Lower lobe of right lung (tissue), 2 donors: ENCODE measurements around the gene NDUFV3. TPM values are rescaled to one million over a fixed set of nuclear protein-coding genes. Genes with fewer than 3 reads are reported as not detected.
"Not testable (repeated sequence)": the region's sequence is repeated elsewhere in the genome, so short reads cannot be mapped to it uniquely, and the experiment has no call there.

ENCODE experiments used
- ATAC-seq, 2 donors: fragments of 200-7000 bp; cut with Tn5 transposase; one replicate each; pipeline ENCODE4 v1.9.1; 2020 to 2022; ENCODE audit warnings: mild to moderate bottlenecking in 2 of 2, moderate library complexity in 2 of 2
- DNase-seq: peaks from one replicate; pipeline ENCODE4 v3.0.0-alpha.2; 2020
- H3K27ac ChIP-seq: fragments of 200-600 bp; one replicate; pipeline ENCODE4 v1.8.0; 2022
- H3K27me3 ChIP-seq: fragments of 200-600 bp; one replicate; pipeline ENCODE4 v1.8.0; 2022; ENCODE audit warnings: low read depth
- H3K36me3 ChIP-seq: fragments of 200-600 bp; one replicate; pipeline ENCODE4 v1.8.0; 2022; ENCODE audit warnings: mild to moderate bottlenecking
- H3K4me1 ChIP-seq: fragments of 200-600 bp; one replicate; pipeline ENCODE4 v1.8.0; 2022
- H3K4me3 ChIP-seq: fragments of 200-600 bp; one replicate; pipeline ENCODE4 v1.8.0; 2022; ENCODE audit warnings: mild to moderate bottlenecking
- H3K9me3 ChIP-seq: fragments of 200-600 bp; one replicate; pipeline ENCODE4 v1.8.0; 2022
- CTCF ChIP-seq: fragments of 200-600 bp; IDR thresholded peaks from one replicate; pipeline ENCODE4 v1.8.0; 2022; ENCODE audit warnings: antibody characterized with exemption, mild to moderate bottlenecking
- intact Hi-C: fragments of 100-400 bp; cut with DNase I; formaldehyde crosslinking; loops from one replicate; pipeline ENCODE4 v1.11.0; 2022
- total RNA-seq: library from RNA; stranded (reverse); fragmentation: NEBNext Ultra II Directional; extraction: Animal tissue kit (Norgen Biotek cat#: 25700); gene quantifications from one replicate; pipeline ENCODE4 v1.2.1, GENCODE V29; 2021
- donor health status: DM: no; HTN: yes; CAD: no; lungs with severe emphysema.

The NDUFV3 gene
- total RNA-seq, 1 donor from 2014 or later, result 35.7 TPM

DNA sequence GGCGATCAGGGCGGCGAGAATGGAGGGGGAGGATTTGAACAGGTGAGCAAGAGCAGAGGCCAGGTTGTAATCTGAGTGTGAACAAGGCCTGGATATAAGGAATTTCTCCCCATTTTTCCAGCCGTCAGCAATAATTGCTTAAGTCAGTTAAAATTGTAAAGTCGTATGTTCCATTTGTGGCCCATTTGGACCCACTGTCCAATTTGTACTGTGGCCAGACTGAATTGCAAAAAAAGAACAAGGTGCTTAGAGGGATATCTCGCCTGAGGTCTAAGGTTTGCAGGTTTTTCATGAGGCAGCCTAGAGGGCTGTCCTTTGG, 31.3 kb downstream of the NDUFV3 start:
- H3K4me3 ChIP-seq, result no peak overlapping the region
- H3K9me3 ChIP-seq, result no peaks in the 10 kb centered on the region
- no peak for TF ChIP-seq CTCF
- ATAC-seq (peak in 1 of 2 donors; percentile 6), DNase-seq (no peak)
- no peaks in the 10 kb centered on the region for H3K36me3 ChIP-seq
- no peaks in the 10 kb centered on the region for H3K27me3 ChIP-seq
- no peak overlapping the region for H3K27ac ChIP-seq
- peaks cover 8% of the 10 kb centered on the region for H3K4me1 ChIP-seq
- intact Hi-C loops, result no loop called here

DNA sequence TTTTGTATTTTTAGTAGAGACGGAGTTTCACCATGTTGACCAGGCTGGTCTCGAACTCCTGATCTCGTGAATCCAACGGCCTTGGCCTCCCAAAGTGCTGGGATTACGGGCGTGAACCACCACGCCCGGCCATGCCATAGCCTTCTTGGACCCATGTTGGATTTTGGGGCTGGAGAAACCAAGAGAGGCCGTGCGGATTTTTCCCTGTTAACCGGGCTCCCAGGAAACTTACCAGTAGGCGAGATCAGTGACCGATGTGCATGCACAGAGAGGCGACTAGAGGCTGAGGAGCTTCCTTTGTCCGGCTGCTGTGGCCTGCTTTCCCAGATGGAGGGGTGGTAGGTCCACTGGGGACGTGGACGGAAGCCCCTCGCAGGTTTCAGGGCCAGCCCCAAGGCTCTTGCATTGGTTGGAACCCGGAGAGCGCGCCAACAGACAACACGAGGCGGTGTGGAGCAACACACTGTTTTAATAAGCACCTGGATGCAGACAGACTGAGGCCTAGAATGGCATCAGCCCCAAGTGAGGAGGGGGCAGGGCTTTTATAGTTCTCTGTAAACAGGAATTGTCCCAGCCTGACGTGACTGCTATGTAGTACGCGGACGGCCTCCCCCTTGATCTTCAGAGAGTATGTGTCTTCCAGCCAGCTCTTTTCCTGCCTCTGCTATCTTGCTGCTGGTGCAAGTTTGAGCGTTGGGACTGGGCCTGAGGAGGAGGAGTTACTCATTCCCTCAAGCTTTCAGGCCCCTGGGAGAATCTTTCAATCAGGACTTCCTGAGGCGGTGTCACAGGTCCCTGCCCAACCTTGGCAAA, 32.2 kb downstream of the NDUFV3 start, which contains the start of gene ERVH48-1:
ERVH48-1 (minus strand) TSS at position 517 of the 813 bp plus-strand sequence. CDS start 6,624 bp downstream, outside the sequence.
- Histone ChIP-seq H3K27ac (no peak within 1 kb of the TSS), H3K27me3 (no peaks in the 10 kb centered on the region), H3K9me3 (no peaks in the 10 kb centered on the region), H3K4me1 (peaks cover 8% of the 10 kb centered on the region), H3K4me3 (no peak within 1 kb of the TSS), H3K36me3 (no peaks in the 10 kb centered on the region)
- DNase-seq (no peak), ATAC-seq (no peak)
- TF ChIP-seq CTCF, result no peak
- intact Hi-C loops, result no loop called here

- ATAC-seq, H3K9me3 ChIP-seq, H3K27ac ChIP-seq, H3K4me3 ChIP-seq, intact Hi-C loops, DNase-seq, H3K36me3 ChIP-seq, H3K4me1 ChIP-seq, H3K27me3 ChIP-seq: not testable (repeated sequence)
Observed at GRCh38 chr21:42927474-42928200, 34.5 kb downstream of the NDUFV3 start.

DNA sequence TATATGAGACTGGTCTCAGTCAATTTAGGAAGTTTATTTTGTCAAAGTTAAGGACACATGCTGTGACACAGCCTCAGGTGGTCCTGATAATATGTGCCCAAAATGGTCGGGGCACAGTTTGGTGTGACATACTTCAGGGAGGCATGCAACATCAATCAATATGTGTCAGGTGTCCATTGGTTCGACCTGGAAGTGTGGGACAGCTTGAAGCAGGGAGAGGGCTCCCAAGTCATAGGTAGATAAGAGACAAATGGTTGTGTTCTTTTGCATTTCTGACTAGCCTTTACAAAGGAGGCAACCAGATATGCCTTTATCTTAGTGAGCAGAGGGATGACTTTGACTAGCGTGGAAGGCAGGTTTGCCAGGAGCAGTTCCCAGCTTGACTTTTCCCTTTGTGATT, 36.9 kb downstream of the NDUFV3 start:
- no peaks in the 10 kb centered on the region for H3K27me3 ChIP-seq
- DNase-seq, result no peak
- no peaks in the 10 kb centered on the region for H3K36me3 ChIP-seq
- no peak for TF ChIP-seq CTCF
- H3K27ac ChIP-seq, result no peak overlapping the region
- no peaks in the 10 kb centered on the region for H3K9me3 ChIP-seq
- ATAC-seq, result no peak
- no peak overlapping the region for H3K4me3 ChIP-seq
- intact Hi-C loops, result no loop called here
- H3K4me1 ChIP-seq, result no peaks in the 10 kb centered on the region

DNA sequence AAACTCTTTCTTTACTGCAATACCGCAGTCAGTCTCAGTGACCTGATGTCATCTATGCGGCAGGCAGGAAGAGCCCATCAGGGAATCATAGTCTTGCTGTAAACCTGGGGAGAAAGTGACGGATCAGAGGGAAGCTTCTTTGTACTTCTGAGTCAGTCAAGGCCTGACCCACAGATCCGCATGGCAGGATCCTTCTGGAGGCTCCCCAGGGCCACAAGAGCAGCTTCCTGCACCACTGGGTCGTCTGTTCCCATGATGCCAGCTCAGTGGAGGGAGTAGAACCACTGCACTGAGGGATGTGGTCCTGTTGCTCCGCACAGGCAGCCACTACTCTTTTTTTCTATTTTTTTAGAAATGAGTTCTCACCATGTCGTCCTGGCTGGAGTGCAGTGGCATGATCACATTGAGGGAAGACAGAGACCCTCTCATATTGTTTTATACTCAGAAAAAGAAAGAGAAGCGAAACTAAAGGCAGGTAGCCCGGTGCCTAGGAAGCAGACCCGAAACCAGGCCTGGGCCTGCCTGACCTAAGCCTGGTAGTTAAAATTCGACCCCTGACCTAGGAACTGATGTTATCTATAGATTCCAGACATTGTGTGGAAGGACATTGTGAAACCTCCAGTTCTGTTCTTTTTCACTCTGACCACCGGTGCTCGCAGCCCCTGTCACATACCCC, 38.6 kb downstream of the NDUFV3 start:
- no peaks in the 10 kb centered on the region for H3K27me3 ChIP-seq
- intact Hi-C loops, result no loop called here
- DNase-seq (no peak), ATAC-seq (no peak)
- no peak for TF ChIP-seq CTCF
- no peaks in the 10 kb centered on the region for H3K36me3 ChIP-seq
- H3K27ac ChIP-seq, result no peak overlapping the region
- H3K4me3 ChIP-seq, result no peak overlapping the region
- no peaks in the 10 kb centered on the region for H3K4me1 ChIP-seq
- H3K9me3 ChIP-seq, result no peaks in the 10 kb centered on the region

DNA sequence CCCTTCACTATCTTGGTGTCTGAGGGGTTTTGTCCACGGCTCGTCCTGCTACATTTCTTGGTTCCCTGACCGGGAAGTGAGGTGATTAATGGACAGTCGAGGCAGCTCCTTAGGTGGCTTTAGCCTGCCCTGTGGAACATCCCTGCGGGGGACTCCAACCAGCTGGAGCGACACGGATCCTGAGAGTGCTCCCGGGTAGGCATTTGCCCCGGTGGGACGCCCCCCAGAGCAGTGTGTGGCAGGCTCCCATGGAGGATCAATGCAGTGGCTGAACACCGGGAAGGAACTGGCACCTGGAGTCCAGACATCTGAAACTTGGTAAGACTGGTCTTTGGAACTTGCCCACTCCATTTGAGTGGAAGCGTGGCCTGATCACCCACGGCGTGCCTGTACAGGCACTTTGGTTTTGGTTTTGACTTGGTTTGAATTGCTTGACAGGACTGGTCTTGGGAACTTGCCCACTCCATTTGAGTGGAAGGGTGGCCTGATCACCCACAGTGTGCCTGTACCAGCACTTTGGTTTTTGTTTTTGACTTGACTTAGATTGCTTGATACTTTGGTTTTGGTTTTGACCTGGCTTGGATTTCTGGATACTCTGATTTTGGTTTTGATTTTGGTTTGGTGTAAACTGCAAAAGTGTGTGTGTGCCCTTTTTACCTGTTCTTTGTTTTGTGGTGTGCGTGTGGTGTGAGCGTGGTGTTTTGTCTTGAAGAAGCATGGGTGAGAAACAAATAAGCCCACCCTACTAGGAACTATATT, 39.4 kb downstream of the NDUFV3 start:
- ATAC-seq, H3K4me3 ChIP-seq, DNase-seq, H3K4me1 ChIP-seq, H3K9me3 ChIP-seq, H3K36me3 ChIP-seq, H3K27me3 ChIP-seq, H3K27ac ChIP-seq, intact Hi-C loops: not testable (repeated sequence)

GRCh38 chr21:42933137-42933970, 40.2 kb downstream of the NDUFV3 start:
- DNase-seq, result not testable (repeated sequence)

DNA sequence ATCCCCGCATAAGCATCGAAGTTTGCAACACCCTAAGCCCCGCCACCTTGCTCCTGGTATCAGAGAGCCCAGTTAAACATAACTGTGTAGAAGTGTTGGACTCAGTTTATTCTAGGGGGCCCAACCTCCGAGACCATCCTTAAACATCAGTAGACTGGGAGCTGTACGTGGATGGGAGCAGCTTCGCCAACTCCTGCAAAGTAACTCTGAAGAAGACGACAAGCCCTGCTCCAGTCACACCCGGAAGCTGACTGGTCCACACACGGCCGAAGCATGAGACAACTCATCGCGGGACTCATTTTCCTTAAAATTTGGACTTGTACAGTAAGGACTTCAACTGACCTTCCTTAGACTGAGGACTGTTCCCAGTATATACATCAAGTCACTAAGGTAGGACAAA, 40.9 kb downstream of the NDUFV3 start:
- intact Hi-C loops, H3K27ac ChIP-seq, H3K4me1 ChIP-seq, ATAC-seq, DNase-seq, H3K27me3 ChIP-seq, H3K4me3 ChIP-seq, H3K9me3 ChIP-seq, H3K36me3 ChIP-seq: not testable (repeated sequence)

More at GRCh38 chr21:42933137-42933970, 40.2 kb downstream of the NDUFV3 start:
- H3K36me3 ChIP-seq, H3K4me3 ChIP-seq, ATAC-seq, H3K4me1 ChIP-seq, H3K9me3 ChIP-seq, H3K27ac ChIP-seq, H3K27me3 ChIP-seq, intact Hi-C loops: not testable (repeated sequence)
